ENCODE data around the gene COL20A1. TPM values are rescaled to one million over a fixed set of nuclear protein-coding genes. Genes with fewer than 3 reads are reported as not detected.

Gene COL20A1
- total RNA-seq, 1 experiment from 2014 or later: not detected

DNA sequence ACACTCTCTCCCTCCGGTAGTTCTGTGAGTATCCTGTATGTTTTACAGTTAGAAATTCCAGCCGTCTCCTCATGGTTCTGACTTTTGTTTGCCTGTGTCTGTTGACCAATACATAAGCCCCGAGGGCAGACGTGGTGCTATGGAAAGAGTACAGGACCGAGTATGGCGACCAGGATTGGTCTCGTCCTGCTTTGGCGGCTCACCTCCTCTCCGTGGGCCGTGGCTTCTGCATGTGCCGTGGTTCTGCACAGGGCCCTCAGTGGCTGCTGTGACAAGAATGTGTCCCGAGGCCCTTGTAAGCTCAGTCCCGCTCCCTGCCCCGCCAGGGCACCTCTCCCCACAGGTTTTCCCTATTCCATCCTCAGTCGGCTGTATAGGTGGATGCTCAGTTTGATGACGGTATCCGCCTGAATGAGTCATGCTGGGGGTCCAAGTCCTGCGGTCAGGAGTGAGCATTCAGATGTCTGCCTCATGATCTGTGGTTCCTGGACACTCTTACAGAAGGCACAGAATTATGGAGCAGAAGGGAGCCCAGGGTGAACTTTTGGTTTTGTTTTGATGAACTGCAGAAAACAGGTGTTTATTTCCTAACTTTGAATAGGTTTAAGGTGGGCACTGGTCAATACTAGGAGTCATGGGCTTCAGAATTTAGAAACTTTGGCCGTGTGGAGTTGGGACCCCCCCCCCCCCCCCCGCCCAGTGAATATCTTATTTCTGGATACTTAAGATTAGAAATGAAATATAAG lies 19.2 kb upstream of the COL20A1 start:
- peaks cover 16% of the 10 kb centered on the region; the same call in 1 of the 2 replicates for H3K36me3 ChIP-seq (ENCODE audit: low read depth, low read length)
- H3K4me2 ChIP-seq (ENCODE audit: low read length): peak overlapping the region; percentile 83
- H3K9me3 ChIP-seq (ENCODE audit: low read length): no peaks in the 10 kb centered on the region
- DNase-seq (peak; percentile 69), ATAC-seq (peak; percentile 26)
- ChIA-PET CTCF (no interaction called here), POLR2A (ENCODE audit: unreplicated experiment) (interaction anchor here (0.6 kb wide), 1 partner anchor 65 kb away, joined by 21 read pairs; no protein-coding TSS in a partner anchor)
- peak overlapping the region; percentile 88 for H3K4me3 ChIP-seq (ENCODE audit: low read length)
- H3K4me1 ChIP-seq (ENCODE audit: insufficient read depth, low read length): peaks cover 13% of the 10 kb centered on the region; the same call in 1 of the 2 replicates
- peak overlapping the region; percentile 91 for H3K9ac ChIP-seq (ENCODE audit: low read length)
- no peak for TF ChIP-seq EZH2 (IDR thresholded peaks at IDR 0.05; ENCODE audit: low read length, unreplicated experiment)
- no peak for TF ChIP-seq EZH2phosphoT487 (IDR thresholded peaks at IDR 0.05; ENCODE audit: borderline replicate concordance, low read length)
- TF ChIP-seq, protein P1, sequence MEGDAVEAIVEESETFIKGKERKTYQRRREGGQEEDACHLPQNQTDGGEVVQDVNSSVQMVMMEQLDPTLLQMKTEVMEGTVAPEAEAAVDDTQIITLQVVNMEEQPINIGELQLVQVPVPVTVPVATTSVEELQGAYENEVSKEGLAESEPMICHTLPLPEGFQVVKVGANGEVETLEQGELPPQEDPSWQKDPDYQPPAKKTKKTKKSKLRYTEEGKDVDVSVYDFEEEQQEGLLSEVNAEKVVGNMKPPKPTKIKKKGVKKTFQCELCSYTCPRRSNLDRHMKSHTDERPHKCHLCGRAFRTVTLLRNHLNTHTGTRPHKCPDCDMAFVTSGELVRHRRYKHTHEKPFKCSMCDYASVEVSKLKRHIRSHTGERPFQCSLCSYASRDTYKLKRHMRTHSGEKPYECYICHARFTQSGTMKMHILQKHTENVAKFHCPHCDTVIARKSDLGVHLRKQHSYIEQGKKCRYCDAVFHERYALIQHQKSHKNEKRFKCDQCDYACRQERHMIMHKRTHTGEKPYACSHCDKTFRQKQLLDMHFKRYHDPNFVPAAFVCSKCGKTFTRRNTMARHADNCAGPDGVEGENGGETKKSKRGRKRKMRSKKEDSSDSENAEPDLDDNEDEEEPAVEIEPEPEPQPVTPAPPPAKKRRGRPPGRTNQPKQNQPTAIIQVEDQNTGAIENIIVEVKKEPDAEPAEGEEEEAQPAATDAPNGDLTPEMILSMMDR (conservative IDR thresholded peaks at IDR 0.05; ENCODE audit: low read depth, low read length): no peak
- TSS peak; percentile 74 for BruUV-seq (replicated peaks)
- H3K27me3 ChIP-seq (ENCODE audit: low read length): no peaks in the 10 kb centered on the region
- peaks cover 27% of the 10 kb centered on the region for H4K20me1 ChIP-seq (ENCODE audit: low read length)
- intact Hi-C loops (cut with micrococcal nuclease): no loop called here
- peaks cover 60% of the 10 kb centered on the region for H3K79me2 ChIP-seq (ENCODE audit: low read length)
- no peak overlapping the region for H2AFZ ChIP-seq (ENCODE audit: low read length)
- no peak overlapping the region for H3K27ac ChIP-seq (ENCODE audit: low read length)
- no peaks in the 10 kb centered on the region for H3F3A ChIP-seq (ENCODE audit: low read length, unreplicated experiment)
- H3K9me2 ChIP-seq (replicated peaks; ENCODE audit: low read length): no peaks in the 10 kb centered on the region

DNA sequence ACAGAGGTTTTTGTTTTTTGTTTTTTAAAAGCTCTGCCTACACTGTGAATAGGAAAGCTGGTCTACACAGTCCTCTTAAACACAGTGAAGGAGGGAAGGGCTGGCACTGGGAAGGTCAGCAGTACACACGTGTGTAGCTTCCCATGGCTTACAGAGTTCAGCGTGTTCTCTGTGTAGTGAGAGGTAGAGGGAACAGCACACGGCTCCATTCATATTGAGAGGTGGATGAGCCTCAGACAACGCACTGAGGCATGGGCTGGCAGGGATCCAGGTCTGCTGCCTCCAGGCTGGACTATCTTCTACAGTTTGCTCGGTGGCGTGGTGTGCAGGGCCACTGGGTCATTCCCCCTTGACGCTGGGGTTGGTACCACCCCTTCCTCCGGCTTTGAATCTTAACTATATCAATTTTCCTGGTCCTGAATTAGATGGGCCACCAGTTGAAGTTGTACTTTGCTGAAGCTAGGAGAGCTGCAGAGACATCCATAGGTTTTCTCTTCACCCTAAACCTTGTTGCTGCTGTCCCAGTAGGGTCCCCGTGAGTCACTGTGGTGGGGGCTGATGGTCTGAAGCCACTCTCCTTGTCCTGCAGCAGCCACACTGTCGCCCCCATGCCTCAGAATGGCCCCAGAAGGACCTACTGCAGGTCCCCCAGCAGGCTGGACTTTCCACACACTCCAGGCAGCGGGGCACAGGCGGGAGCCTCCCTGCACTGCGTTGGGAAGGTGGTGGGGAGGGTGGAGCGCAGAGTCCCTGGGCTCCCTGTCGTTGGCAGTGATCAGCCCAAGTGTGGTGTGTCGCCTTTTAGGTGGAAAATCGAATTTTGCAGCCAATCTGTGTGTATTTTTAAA lies 18.4 kb upstream of the COL20A1 start:
- no peaks in the 10 kb centered on the region for H3K27me3 ChIP-seq (ENCODE audit: low read length)
- BruUV-seq (replicated peaks): no TSS peak
- peaks cover 23% of the 10 kb centered on the region; the same call in 1 of the 2 replicates for H3K36me3 ChIP-seq (ENCODE audit: low read depth, low read length)
- H3K9me2 ChIP-seq (replicated peaks; ENCODE audit: low read length): no peaks in the 10 kb centered on the region
- intact Hi-C loops (cut with micrococcal nuclease): no loop called here
- H3K4me1 ChIP-seq (ENCODE audit: insufficient read depth, low read length): peaks cover 13% of the 10 kb centered on the region; the same call in 1 of the 2 replicates
- no peaks in the 10 kb centered on the region for H3F3A ChIP-seq (ENCODE audit: low read length, unreplicated experiment)
- peak overlapping the region; percentile 83; the same call in 1 of the 2 replicates for H3K4me2 ChIP-seq (ENCODE audit: low read length)
- no peak overlapping the region for H2AFZ ChIP-seq (ENCODE audit: low read length)
- H3K79me2 ChIP-seq (ENCODE audit: low read length): peaks cover 60% of the 10 kb centered on the region
- ChIA-PET POLR2A (ENCODE audit: unreplicated experiment) (no interaction called here), CTCF (no interaction called here)
- no peak overlapping the region for H3K4me3 ChIP-seq (ENCODE audit: low read length)
- no peak for ATAC-seq
- peaks cover 27% of the 10 kb centered on the region for H4K20me1 ChIP-seq (ENCODE audit: low read length)
- no peak overlapping the region for H3K9ac ChIP-seq (ENCODE audit: low read length)
- DNase-seq: no peak
- H3K27ac ChIP-seq (ENCODE audit: low read length): no peak overlapping the region
- no peak for TF ChIP-seq EZH2phosphoT487 (IDR thresholded peaks at IDR 0.05; ENCODE audit: borderline replicate concordance, low read length)
- TF ChIP-seq, protein P1 (conservative IDR thresholded peaks at IDR 0.05; ENCODE audit: low read depth, low read length): no peak
- no peaks in the 10 kb centered on the region for H3K9me3 ChIP-seq (ENCODE audit: low read length)
